GM06990 (cell line): ENCODE measurements around the gene PAF1.
A peak's percentile ranks its signal among the peaks of the same experiment; 100 is the strongest.

Source experiments
- DNase-seq: peaks from one replicate; pipeline ENCODE4 v3.0.0-alpha.2; 2011; ENCODE audit not compliant: insufficient read length; ENCODE audit errors: extremely low read depth
- H3K27me3 ChIP-seq: replicated peaks from 2 replicates; pipeline ENCODE4 v1.6.0; 2011; ENCODE audit warnings: low read length; ENCODE audit not compliant: control insufficient read depth, insufficient read depth
- H3K36me3 ChIP-seq: 2 replicates; pipeline ENCODE4 v1.5.1; 2011; ENCODE audit warnings: low read length; ENCODE audit not compliant: control insufficient read depth, insufficient read depth
- H3K4me3 ChIP-seq: replicated peaks from 2 replicates; pipeline ENCODE4 v1.5.1; 2011; ENCODE audit warnings: low read depth, mild to moderate bottlenecking, control low read depth, low read length
- CTCF ChIP-seq: IDR thresholded peaks from 2 replicates; pipeline ENCODE4 v1.5.1; 2011; ENCODE audit warnings: low read length, control low read depth, mild to moderate bottlenecking, inconsistent platforms; ENCODE audit not compliant: insufficient read depth, poor library complexity, severe bottlenecking

PAF1 gene

GRCh38 chr19:39399668-39400050 lies 8.8 kb upstream of the PAF1 start:
- Histone ChIP-seq H3K4me3 (no peak overlapping the region), H3K27me3 (no peaks in the 10 kb centered on the region), H3K36me3 (peaks cover 3% of the 10 kb centered on the region)
- no peak for DNase-seq
- no peak for TF ChIP-seq CTCF

GRCh38 chr19:39398297-39398864 lies 7.5 kb upstream of the PAF1 start:
- peak; percentile 75 for DNase-seq
- no peak for TF ChIP-seq CTCF
- H3K36me3 ChIP-seq = peaks cover 8% of the 10 kb centered on the region
- H3K27me3 ChIP-seq = no peaks in the 10 kb centered on the region
- peak overlapping the region; percentile 30 for H3K4me3 ChIP-seq

GRCh38 chr19:39397360-39398296 lies 6.7 kb upstream of the PAF1 start:
- Histone ChIP-seq H3K36me3 (peaks cover 8% of the 10 kb centered on the region), H3K27me3 (no peaks in the 10 kb centered on the region), H3K4me3 (peak overlapping the region; percentile 30)
- TF ChIP-seq CTCF = peak; percentile 98
- DNase-seq = peak; percentile 89

- H3K4me3 ChIP-seq = peak overlapping the region; percentile 84
- no peak for DNase-seq
- H3K27me3 ChIP-seq = no peaks in the 10 kb centered on the region
- TF ChIP-seq CTCF = no peak
- H3K36me3 ChIP-seq = peaks cover 17% of the 10 kb centered on the region
These were observed 505 bp downstream of the PAF1 start for GRCh38 chr19:39390451-39390750.

GRCh38 chr19:39389631-39390414 lies 1.1 kb downstream of the PAF1 start:
- no peak for TF ChIP-seq CTCF
- DNase-seq = no peak
- Histone ChIP-seq H3K36me3 (peaks cover 21% of the 10 kb centered on the region), H3K27me3 (no peaks in the 10 kb centered on the region), H3K4me3 (peak overlapping the region; percentile 84)
